ENCODE results near the gene PIP4K2A. TPM values are rescaled to one million over a fixed set of nuclear protein-coding genes. Genes with fewer than 3 reads are reported as not detected.
A peak's percentile ranks its signal among the peaks of the same experiment; 100 is the strongest.
"Not testable (repeated sequence)": the region's sequence is repeated elsewhere in the genome, so short reads cannot be mapped to it uniquely, and the experiment has no call there.

Gene PIP4K2A
- 40.5 and 50.4 TPM in 2 replicates for total RNA-seq (2014; rRNA removed; shearing (Covaris generic))

DNA sequence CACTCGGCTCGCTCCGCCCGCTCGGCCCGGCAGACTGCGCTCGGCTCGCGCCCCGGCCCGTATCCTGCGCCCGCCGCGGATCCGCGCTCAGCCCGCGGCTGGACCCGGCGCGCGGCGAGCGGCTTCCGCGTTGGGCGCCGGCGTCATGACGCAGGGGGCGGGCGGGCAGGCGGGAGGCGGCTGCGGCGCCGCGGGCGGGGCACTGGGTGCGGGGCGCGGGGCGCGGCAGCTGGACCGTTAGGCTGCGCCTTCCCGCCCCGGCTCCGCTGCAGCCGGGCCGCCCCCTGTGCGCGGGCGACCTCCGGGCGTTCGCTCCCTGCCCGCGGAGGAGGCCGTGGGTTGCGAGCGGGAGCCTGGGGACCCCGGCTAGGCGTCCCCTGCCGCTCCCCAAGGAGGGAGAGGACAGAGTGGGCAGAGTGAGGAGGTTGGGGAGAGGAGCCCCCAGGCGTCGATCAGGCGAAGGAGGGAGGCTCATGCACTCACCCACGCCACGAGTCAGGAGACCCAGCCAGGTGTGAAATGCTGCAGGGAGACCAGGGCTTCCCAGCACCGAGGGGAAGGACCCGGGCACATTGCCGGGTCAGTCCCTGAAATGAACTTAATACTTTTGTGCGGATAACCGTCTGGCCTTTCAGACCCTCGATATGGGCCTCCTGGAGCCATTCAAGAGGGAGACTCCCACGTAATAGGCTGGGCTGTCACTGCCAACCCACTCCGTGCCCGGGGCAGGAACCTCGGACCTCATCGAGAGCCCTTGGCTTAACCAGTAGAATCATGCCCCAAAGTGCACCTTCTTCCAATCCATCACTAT is at the start of gene PIP4K2A:
Gene PIP4K2A (minus strand): TSS at position 100 of the 811 bp plus-strand sequence. CDS start 252 bp downstream, outside the sequence.
- DNase-seq (ENCODE audit: low read depth): peak; percentile 83

GRCh38 chr10:22761569-22762220 is 47.3 kb upstream of the PIP4K2A start:
- no peak for DNase-seq (ENCODE audit: low read depth)

GRCh38 chr10:22760025-22760424 is 45.6 kb upstream of the PIP4K2A start:
- DNase-seq (ENCODE audit: low read depth): no peak

GRCh38 chr10:22758867-22759266 is 44.5 kb upstream of the PIP4K2A start:
- DNase-seq (ENCODE audit: low read depth): no peak

DNA sequence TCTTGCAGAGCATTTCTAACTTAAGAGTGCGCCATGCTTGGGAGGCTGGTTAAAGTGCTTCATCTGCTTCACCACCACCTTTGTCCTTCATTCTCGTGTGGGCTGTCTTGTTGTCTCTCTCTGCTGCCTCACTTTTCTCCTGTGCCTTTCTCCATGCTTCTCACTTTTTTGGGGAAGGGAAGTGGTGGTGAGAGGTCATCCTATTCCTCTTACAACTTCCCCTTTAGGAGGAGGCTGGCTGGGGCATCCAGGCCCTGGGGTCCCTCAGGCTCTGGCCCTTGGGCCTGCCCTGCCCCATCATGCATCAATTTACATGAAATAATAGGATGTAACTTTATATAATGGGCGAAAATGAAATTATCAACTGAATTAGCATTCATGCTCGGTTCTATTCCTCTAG is 39.9 kb upstream of the PIP4K2A start:
- no peak for DNase-seq (ENCODE audit: low read depth)

- no peak for DNase-seq (ENCODE audit: low read depth)
These were observed 39.4 kb upstream of the PIP4K2A start for GRCh38 chr10:22753786-22754185.

DNA sequence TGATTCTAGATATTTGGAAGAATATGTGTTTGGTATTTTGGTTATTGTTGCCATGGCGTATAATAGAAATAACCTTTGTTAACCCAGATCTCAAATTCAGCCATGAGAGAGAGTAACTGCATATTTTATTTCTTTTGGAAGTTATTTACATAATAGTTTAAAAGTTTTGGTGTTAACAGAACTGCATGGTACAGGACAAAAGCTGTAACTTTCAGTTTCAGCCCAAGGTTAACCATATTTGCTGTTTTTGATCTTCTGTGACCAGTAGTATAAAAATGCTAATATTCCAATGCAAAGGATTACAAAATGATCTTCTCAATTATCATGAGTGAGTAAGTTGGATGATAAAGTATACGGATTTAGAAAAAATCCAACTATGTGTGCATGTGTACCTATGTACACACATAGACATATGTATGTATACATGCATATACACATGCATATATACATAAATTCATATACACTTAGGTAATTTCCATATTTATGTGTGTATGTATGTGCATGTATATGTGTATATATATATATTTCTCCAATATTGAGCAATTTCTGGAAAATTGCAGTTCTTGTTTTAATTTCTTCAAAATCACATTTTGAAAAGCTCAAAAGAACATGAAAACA is 38.0 kb upstream of the PIP4K2A start:
- no peak for DNase-seq (ENCODE audit: low read depth)

DNA sequence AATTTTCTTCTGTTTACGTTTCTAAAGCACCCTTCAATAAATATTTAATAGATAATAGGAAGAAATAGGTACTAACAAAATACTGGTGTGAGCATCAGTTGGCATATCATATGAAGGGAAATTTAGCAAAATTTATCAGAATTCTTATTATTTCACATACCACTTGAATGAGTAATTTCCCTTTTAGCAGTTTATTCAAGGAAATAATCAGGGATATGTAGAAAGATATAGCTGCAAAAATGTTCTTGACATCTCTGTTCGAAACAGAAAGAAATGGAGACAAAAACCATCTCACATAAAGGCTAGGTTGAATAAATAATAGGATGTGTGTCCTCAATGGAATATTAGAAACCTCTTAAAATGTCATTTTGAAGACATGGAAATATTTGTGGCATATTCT is 35.8 kb upstream of the PIP4K2A start:
- no peak for DNase-seq (ENCODE audit: low read depth)

GRCh38 chr10:22744858-22745257 is 30.5 kb upstream of the PIP4K2A start:
- not testable (repeated sequence) for DNase-seq (ENCODE audit: low read depth)

GRCh38 chr10:22742678-22743077 is 28.3 kb upstream of the PIP4K2A start:
- DNase-seq (ENCODE audit: low read depth): no peak

GRCh38 chr10:22741631-22742030 is 27.3 kb upstream of the PIP4K2A start:
- peak; percentile 74 for DNase-seq (ENCODE audit: low read depth)

GRCh38 chr10:22740180-22740579 is 25.8 kb upstream of the PIP4K2A start:
- peak; percentile 80 for DNase-seq (ENCODE audit: low read depth)

- DNase-seq (ENCODE audit: low read depth): peak; percentile 85
These were observed 23.2 kb upstream of the PIP4K2A start for GRCh38 chr10:22737587-22737986.

DNA sequence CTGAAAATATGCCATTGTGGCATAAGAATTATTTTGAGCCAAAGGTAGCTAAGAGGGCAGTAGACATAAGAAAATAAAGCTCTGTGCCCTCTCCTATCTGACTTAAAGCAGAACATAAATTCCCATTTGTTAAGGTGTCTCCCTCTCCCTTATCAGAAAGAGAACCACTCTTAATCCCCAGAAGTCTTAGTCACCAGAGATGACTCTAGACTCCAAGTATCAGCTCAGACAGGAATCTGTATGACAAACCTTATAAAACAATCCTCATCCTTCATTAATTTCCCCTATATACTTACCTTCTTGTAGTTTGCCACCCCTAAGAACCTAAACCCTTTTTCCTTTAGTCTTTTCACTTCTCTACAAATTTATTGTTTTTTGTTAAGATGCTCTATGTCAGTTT is 21.8 kb upstream of the PIP4K2A start:
- peak; percentile 8 for DNase-seq (ENCODE audit: low read depth)

GRCh38 chr10:22733992-22734391 is 19.6 kb upstream of the PIP4K2A start:
- peak; percentile 66 for DNase-seq (ENCODE audit: low read depth)

GRCh38 chr10:22727663-22728062 is 13.3 kb upstream of the PIP4K2A start:
- no peak for DNase-seq (ENCODE audit: low read depth)

DNA sequence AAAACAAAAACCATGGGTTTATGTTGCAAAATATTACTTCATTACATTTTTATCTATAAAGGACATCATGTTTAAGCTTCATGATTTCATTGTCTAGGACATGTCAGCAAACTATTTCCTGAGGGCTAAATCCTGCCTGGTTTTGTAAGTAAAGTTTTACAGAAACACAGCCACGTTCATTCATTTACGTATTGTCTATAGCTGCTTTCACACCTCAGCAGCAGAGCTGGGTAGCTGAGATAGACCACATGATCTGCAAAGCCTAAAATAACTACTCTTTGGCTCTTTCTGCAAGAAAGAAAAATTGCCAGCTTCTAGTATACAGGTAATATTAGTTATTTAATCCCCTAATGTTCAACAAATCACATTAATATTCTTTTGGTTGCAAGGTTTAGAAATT is 12.7 kb upstream of the PIP4K2A start:
- no peak for DNase-seq (ENCODE audit: low read depth)

- DNase-seq (ENCODE audit: low read depth): no peak
These were observed 10.4 kb upstream of the PIP4K2A start for GRCh38 chr10:22724773-22725172.

- no peak for DNase-seq (ENCODE audit: low read depth)
These were observed 9.4 kb upstream of the PIP4K2A start for GRCh38 chr10:22723783-22724182.

DNA sequence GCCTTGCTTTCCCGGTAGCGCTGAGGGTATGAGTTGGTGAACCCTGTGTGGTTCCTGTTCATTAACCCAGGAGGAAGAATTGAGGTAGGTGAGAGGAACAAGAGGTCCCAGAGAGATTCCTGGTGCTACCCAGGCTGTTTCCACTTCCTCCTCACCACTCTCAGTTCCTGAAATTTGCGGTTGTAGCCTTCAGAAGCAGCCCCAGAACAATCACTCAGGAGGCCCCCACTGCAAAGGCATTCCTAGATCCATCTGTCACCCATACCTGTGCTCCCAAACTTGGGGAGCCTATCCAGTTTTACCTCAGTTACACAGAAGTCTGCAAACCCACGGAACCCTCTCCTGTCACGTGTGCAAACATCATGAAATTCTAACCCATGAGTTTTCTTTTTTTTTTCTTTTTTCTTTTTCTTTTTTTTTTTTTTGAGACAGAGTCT is 9.0 kb upstream of the PIP4K2A start:
- DNase-seq (ENCODE audit: low read depth): no peak

- no peak for DNase-seq (ENCODE audit: low read depth)
These were observed 8.3 kb upstream of the PIP4K2A start for GRCh38 chr10:22722626-22723169.

DNA sequence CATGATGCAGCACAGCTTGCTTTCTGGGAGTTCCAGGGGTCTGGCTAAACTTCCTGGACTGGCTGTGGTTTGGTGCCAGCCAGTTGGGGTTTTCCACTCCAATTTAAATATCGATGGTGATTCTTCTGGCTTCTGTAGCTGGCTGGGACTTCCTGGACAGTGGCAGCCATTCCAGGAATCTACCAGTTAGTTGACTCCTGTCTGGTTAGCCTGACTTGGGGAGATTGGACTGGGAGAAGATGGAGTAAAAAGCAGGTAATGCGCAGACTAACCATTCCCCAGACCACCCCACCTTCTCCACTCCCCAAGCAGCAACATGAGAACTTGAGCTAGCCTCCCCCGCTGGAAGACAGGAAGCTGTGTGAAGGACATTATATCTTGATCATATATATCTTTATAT is 6.3 kb upstream of the PIP4K2A start:
- DNase-seq (ENCODE audit: low read depth): no peak
